Right atrium auricular region (tissue), 2 donors: ENCODE measurements around the gene SIRT6. TPM values are rescaled to one million over a fixed set of nuclear protein-coding genes. Genes with fewer than 3 reads are reported as not detected.
A peak's percentile ranks its signal among the peaks of the same experiment; 100 is the strongest.
"Not testable (repeated sequence)": the region's sequence is repeated elsewhere in the genome, so short reads cannot be mapped to it uniquely, and the experiment has no call there.

Experiments
- DNase-seq: peaks from one replicate; pipeline ENCODE4 v3.0.0-alpha.2; 2019; ENCODE audit warnings: low spot score
- H3K27ac ChIP-seq, 2 donors: fragments of 200-600 bp; sonication (generic); 1 replicate in 1 of 2; 2 replicates in 1 of 2; pipeline ENCODE4 v1.5.1; 2016 to 2019
- H3K27me3 ChIP-seq, 2 donors: fragments of 200-600 bp; sonication (generic); one replicate each; pipeline versions ENCODE4 v1.5.1 to v1.6.0; 2017 to 2019
- H3K36me3 ChIP-seq: fragments of 200-600 bp; sonication (generic); one replicate; pipeline ENCODE4 v1.5.1; 2016
- H3K4me1 ChIP-seq, 2 donors: fragments of 200-600 bp; sonication (generic); one replicate each; pipeline versions ENCODE4 v1.5.1 to v1.6.0; 2017 to 2019
- H3K4me3 ChIP-seq, 2 donors: fragments of 200-600 bp; sonication (generic); 1 replicate in 1 of 2; 2 replicates in 1 of 2; pipeline ENCODE4 v1.5.1; 2017 to 2019; ENCODE audit warnings: mild to moderate bottlenecking in 1 of 2, moderate library complexity in 1 of 2
- H3K9me3 ChIP-seq, 2 donors: fragments of 200-600 bp; sonication (generic); one replicate each; pipeline ENCODE4 v1.5.1; 2019
- CTCF ChIP-seq, 2 donors: fragments of 200-600 bp; sonication (generic); IDR thresholded peaks; one replicate each; pipeline ENCODE4 v1.5.1; 2019; ENCODE audit warnings: antibody characterized with exemption in 2 of 2
- total RNA-seq, 2 donors: library from RNA; depleted of rRNA; stranded (reverse); fragments of >200 nt; gene quantifications; one replicate each; pipeline ENCODE4 v1.1.0, GENCODE V29; 2016

SIRT6 gene
- total RNA-seq = 10 to 100 TPM; 10.9 to 15.9 TPM

- peaks cover 0 to 21% of the 10 kb centered on the region in 2 donors for H3K4me1 ChIP-seq
- no peaks in the 10 kb centered on the region for H3K36me3 ChIP-seq
- peak within 1 kb of the TSS; percentile 83 to 87 for H3K27ac ChIP-seq
- H3K4me3 ChIP-seq = peak within 1 kb of the TSS; percentile 84 to 99
- no peak for TF ChIP-seq CTCF (IDR thresholded peaks at IDR 0.05)
- DNase-seq = peak; percentile 96
- no peaks in the 10 kb centered on the region for H3K9me3 ChIP-seq
- H3K27me3 ChIP-seq = no peaks in the 10 kb centered on the region
These were observed at the start of gene SIRT6, which contains the start of gene ANKRD24 for GRCh38 chr19:4182084-4182810. SIRT6 (minus strand) TSS chr19:4182563; CDS start chr19:4182539, 24 bp downstream. ANKRD24 (plus strand) TSS chr19:4182689; CDS start chr19:4186426, 3,737 bp downstream.

DNA sequence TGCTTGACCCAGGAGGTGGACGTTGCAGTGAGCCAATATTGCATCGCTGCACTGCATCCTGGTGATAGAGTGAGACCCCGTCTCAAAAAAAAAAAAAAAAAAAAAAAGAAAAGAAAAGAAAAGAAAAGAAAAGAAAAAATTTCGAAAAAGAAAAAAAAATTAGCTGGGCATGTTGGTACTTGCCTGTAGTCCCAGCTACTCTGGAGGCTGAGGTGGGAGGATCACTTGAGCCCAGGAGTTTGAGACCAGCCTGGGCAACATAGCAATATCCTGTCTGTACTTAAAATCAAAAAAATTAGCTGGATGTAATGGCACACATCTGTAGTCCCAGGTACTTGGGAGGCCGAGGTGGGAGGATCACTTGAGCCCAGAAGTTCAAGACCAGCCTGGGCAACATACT lies 49.8 kb upstream of the SIRT6 start:
- H3K4me3 ChIP-seq, H3K27ac ChIP-seq, H3K27me3 ChIP-seq, H3K9me3 ChIP-seq, DNase-seq, H3K4me1 ChIP-seq, H3K36me3 ChIP-seq: not testable (repeated sequence)

DNA sequence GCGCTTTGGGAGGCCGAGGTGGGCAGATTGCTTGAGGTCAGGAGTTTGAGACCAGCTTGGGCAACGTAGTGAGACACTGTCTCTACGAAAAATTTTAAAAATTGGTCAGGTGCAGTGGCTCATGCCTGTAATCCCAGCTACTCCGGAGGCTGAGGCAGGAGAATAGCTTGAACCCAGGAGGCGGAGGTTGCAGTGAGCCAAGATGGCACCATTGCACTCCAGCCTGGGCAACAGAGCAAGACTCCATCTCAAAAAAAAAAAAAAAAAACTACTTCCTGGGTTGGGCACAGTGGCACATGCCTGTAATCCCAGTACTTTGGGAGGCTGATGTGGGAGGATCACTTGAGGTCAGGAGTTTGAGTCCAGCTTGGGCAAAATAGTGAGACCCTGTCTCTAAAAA lies 49.2 kb upstream of the SIRT6 start:
- not testable (repeated sequence) for H3K4me3 ChIP-seq, DNase-seq, H3K27me3 ChIP-seq

GRCh38 chr19:4230237-4230636 lies 47.9 kb upstream of the SIRT6 start:
- H3K27ac ChIP-seq, H3K4me1 ChIP-seq, H3K36me3 ChIP-seq, DNase-seq, H3K4me3 ChIP-seq, H3K27me3 ChIP-seq, H3K9me3 ChIP-seq: not testable (repeated sequence)

More for the DNA sequence above, 49.2 kb upstream of the SIRT6 start:
- H3K4me1 ChIP-seq, H3K27ac ChIP-seq, H3K9me3 ChIP-seq, H3K36me3 ChIP-seq: not testable (repeated sequence)

GRCh38 chr19:4229179-4229931 lies 47.0 kb upstream of the SIRT6 start, which contains the start of gene EBI3:
EBI3 (plus strand) TSS chr19:4229523; CDS start chr19:4229551, 28 bp downstream.
- H3K4me3 ChIP-seq = no peak within 1 kb of the TSS
- DNase-seq = no peak
- TF ChIP-seq CTCF (IDR thresholded peaks at IDR 0.05) = no peak
- H3K27me3 ChIP-seq = peaks cover 0 to 3% of the 10 kb centered on the region in 2 donors
- peaks cover 0 to 6% of the 10 kb centered on the region in 2 donors for H3K4me1 ChIP-seq
- no peak within 1 kb of the TSS for H3K27ac ChIP-seq
- H3K9me3 ChIP-seq = no peaks in the 10 kb centered on the region
- H3K36me3 ChIP-seq = no peaks in the 10 kb centered on the region

DNA sequence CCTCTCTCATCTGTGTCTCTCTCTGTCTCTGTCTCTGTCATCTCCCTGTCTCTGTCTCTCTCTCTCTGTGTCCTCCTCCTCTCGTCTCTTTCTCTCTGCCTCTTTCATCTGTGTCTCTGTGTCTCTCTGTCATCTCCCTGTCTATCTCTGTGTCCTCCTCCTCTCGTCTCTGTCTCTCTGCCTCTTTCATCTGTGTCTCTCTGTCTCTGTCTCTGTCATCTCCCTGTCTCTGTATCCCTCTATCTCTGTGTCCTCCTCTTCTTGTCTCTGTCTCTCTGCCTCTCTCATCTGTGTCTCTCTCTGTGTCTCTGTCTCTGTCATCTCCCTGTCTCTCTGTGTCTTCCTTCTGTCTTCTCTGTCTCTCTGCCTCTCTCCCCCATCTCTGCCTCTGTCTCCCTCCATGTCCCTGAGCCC lies 46.4 kb upstream of the SIRT6 start:
- H3K9me3 ChIP-seq = no peaks in the 10 kb centered on the region
- no peak overlapping the region for H3K4me3 ChIP-seq
- no peak overlapping the region for H3K27ac ChIP-seq
- peaks cover 0 to 6% of the 10 kb centered on the region in 2 donors for H3K4me1 ChIP-seq
- TF ChIP-seq CTCF (IDR thresholded peaks at IDR 0.05) = no peak
- H3K36me3 ChIP-seq = no peaks in the 10 kb centered on the region
- H3K27me3 ChIP-seq = peaks cover 0 to 3% of the 10 kb centered on the region in 2 donors
- no peak for DNase-seq

DNA sequence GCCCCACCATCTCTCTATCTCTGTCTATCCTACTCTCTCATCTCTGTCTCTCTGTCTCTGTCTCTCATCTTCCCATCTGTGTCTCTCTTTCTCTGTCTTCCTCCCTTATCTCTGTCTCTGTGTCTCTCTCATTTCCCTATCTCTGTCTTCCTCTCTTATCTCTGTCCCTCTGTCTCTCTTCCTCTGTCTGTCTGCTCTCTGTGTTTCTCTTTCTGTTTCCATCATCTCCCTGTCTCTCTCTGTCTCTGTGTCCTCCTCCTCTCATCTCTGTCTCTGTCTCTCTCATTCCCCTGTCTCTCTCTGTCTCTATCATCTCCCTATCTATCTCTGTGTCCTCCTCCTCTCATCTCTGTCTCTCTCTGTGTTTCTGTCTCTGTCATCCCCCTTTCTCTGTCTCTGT lies 45.4 kb upstream of the SIRT6 start:
- H3K4me3 ChIP-seq = no peak overlapping the region
- peaks cover 0 to 6% of the 10 kb centered on the region in 2 donors for H3K4me1 ChIP-seq
- peaks cover 0 to 3% of the 10 kb centered on the region in 2 donors for H3K27me3 ChIP-seq
- H3K36me3 ChIP-seq = no peaks in the 10 kb centered on the region
- DNase-seq = no peak
- no peak overlapping the region for H3K27ac ChIP-seq
- no peak for TF ChIP-seq CTCF (IDR thresholded peaks at IDR 0.05)
- no peaks in the 10 kb centered on the region for H3K9me3 ChIP-seq
